Caki2 (cell line): ENCODE results near the gene SDC4. TPM values are rescaled to one million over a fixed set of nuclear protein-coding genes. Genes with fewer than 3 reads are reported as not detected.
A peak's percentile ranks its signal among the peaks of the same experiment; 100 is the strongest.

ENCODE experiments used
- DNase-seq: peaks from one replicate; pipeline ENCODE4 v3.0.0-alpha.2; 2015; ENCODE audit warnings: low read depth
- in situ Hi-C: cut with HindIII; loops from 2 replicates; pipeline ENCODE4 v1.10.0; 2016; ENCODE audit warnings: low sequenced_read_pairs, low pct_unique_long_range_greater_than_20kb, mixed read lengths
- total RNA-seq: library from RNA; depleted of rRNA; stranded (reverse); fragments of >200 nt; shearing (Covaris generic); gene quantifications from 2 replicates; pipeline ENCODE4 v1.2.3, GENCODE V29; 2014; ENCODE audit warnings: low replicate concordance

The SDC4 gene
- total RNA-seq, 1 experiment from 2014 or later = 111 TPM

DNA sequence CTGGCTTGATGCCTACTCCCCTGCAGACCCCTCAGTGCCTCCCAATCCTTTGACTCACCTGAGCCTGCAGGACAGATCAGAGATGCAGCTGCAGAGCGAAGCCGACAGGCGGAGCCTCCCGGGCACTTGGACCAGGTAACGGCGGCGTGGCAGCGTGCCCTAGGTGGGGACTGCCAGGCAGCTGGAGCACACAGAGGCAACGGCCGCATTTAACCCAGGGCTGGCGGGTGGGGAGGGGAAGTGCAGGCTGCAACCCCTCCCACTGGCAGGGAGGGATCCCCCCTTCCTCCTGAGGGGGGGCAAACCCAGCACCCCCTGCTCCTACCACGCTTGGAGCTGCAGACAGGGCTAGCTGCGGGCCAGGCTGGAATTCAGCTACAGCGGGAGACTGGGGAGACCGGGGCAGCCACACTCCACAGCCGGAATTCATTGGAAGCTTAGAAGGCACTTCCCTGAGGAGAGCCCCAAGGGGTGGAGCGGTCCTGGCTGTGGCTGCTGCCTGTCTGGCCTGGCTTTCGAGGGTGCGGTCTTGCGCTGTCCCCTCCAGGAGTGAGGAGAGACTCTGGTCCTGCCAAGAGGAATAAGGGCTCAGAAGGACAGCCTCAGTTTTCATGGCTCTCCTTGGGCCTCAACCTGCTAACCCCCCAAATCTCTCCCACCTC, 40.0 kb downstream of the SDC4 start, which contains the start of gene MATN4:
Gene MATN4 (minus strand): TSS at position 183 of the 662 bp plus-strand sequence. CDS start 2,717 bp downstream, outside the sequence.
- no peak for DNase-seq
- in situ Hi-C loops = no loop called here

DNA sequence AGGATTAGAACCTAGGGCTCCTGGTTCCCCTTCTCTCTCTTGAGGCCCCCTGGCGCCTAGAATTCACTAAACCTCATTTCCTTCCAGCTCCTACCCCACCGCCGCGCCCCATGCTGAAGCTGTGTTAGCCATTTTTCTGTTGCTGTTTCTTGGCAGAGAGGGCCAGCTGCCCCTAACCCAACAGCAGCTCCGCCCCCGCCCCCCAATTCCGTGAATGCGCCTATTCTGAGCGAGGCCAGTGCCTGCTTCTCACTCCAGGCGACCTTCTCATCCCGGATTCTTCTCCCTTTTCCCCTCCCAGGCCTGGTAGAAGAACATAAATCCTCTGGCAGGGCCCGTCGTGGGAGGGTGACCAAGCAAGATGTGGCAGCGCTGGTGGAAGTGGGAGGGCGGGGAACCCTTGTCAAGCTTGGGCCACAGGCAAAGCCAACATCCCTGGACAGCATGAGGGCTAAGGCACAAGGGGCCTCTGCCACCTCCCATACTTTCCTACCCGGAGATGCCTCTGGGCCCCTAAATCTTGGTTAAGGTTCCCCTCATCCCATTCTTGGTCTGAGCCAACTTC, 41.1 kb downstream of the SDC4 start:
- in situ Hi-C loops = no loop called here

DNA sequence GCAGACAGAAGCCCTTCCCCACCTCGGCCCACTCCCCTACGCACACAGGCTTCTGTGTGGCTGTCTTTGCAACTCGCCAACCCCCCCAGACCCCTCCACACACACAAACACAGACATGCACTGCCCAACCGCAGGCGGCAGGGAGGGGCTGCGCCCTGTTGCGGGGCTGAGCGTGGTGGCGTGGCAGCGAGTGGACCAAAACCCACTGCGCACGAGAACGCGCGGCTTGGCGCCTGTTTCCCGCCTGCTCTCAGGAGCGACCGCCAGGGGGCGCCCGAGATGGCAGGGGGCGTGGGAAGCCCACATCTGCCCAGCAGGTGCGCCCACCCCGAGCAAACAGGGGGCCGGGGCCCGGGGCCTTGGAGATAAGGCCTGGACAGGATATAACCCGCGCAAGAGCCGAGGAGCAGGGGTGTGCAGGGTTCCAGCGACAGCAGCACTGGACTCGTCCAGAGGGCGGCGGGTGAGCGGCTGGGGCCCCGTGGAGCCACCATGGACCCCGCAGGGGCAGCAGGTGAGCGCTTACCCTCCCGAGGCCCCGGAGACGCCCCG, 41.7 kb downstream of the SDC4 start, which contains the start of gene RBPJL:
Gene RBPJL (plus strand): TSS at position 410 of the 552 bp plus-strand sequence. CDS start 83 bp downstream, at position 493.
- no peak for DNase-seq
- in situ Hi-C loops = no loop called here

More for the DNA sequence above, 41.1 kb downstream of the SDC4 start:
- no peak for DNase-seq

DNA sequence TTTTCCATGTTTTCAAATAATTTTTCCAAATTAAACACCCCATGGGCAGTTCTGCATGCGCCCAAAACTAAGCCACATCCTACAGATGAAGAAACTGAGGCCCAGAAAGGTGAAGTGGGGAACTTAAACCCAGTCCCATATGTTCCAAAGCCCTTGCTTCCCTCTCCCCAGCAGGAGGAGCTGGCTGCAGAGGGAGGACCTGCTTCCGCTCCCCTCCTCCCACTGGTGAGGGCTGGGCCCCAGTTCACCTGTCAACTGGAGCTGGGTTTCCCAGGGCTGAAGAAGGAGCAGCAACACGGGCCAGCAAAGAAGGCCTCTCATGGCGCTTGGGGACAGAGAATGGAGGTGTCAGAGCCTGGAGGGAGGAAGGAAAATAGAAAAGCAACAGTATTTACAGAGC, 43.0 kb downstream of the SDC4 start:
- in situ Hi-C loops = no loop called here

DNA sequence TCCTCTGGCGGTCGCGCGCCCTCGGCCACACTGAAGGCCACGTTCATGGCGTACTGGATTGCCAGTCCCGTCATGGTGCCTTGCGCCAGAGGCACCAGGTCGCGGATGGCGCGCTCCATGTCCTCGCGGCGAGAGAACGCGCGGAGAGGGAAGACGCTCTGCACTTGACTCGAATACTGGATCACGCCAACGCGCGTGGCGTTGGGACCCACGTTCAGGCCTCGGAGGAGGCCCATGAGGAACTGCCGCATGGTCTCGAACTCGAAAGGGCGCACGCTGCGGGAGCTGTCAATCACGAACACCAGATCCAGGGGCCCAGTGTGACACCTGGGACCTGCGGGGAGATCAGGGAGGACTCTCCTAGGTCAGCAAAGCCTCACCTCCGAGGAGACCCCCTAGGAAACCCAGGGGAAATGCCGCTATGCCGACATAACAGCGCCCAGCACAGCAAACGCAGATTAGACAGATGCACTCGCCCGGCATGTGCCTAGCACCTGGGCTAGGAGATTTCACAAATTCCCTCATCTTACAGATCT, 43.7 kb downstream of the SDC4 start:
- DNase-seq = no peak
- in situ Hi-C loops = no loop called here

More for the DNA sequence above, 43.0 kb downstream of the SDC4 start:
- DNase-seq = no peak

DNA sequence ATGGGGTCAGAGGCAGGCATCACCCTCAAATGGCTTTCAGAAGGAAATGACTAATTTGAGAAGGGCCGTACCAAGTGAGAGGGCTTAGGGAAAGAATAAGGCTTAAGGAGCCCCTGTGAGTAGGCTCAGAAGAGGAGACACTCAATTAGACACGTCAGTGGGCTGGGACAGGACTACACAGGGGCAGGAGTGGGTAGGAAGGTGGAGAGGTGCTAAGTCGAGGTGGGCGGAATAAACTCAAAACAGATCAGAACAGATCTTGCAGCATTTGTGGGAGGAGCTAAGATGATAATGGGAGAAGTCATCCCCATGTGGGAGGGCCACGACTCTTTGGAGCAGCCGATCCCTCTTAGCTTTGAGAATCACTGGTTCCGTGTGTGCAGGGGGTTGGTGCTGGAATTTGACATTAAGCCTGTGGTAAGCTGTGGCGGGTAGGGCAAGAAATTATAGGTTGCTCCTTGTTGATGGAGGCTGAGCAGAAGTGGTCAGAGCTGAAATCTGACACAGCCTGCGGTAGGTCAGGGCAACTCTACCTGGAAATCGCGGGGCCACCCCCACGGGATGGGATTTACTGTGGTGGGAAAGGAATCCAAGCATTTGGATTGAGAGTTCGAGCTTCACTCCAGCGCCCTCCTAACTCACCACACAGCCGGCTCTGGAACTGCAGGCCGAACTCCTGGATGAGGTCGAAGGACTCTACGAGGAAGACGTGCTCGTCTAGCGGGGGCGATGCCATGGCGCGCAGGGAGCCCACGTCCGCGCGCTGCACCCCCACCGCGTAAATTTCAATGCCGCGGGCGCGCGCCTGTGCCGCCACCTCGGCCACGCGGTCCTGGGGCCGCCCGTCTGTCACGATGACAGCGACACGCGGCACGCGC, 44.4 kb downstream of the SDC4 start:
- DNase-seq = no peak
- in situ Hi-C loops = no loop called here

DNA sequence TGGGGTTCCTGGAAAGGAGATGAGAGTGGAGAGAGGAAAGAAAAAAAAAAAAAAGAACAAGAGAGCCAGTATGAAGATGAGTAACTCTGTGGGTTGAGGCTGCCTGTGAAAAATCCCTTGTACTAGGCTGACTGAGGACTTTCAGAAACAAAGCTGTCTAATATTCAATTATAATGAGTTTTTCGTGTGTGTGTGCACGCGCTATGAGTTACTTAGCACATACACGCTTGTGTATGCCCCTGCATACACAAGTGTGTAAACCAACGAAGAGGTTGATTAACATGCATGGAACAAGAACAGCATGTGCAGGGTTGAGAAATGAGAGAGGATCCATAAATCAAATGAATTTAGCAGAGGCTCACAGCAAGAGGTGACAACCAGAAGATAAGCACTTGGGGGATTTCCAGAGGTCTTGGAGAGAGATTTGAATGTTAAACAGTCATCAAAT, 46.4 kb downstream of the SDC4 start:
- in situ Hi-C loops = no loop called here
- no peak for DNase-seq

DNA sequence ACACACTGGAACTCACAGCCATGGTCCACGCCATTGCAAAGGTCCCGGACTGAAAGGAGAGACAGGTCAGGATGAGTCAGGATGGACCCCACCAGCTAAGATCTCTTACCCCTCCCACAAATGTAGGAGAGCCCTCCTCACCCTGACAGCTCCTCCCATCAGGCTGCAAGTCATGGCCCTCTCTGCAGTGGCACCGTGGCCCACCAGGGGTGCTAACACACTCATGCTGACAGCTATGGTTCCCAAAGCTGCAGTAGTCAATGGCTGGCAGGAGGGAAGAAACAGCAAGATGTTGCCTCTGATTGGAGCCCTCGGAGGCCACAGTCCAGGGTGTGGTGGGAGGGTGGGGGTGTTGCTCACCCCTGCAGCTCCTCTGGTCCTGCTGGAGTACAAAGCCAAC, 47.3 kb downstream of the SDC4 start:
- peak; percentile 70 for DNase-seq
- in situ Hi-C loops = no loop called here

DNA sequence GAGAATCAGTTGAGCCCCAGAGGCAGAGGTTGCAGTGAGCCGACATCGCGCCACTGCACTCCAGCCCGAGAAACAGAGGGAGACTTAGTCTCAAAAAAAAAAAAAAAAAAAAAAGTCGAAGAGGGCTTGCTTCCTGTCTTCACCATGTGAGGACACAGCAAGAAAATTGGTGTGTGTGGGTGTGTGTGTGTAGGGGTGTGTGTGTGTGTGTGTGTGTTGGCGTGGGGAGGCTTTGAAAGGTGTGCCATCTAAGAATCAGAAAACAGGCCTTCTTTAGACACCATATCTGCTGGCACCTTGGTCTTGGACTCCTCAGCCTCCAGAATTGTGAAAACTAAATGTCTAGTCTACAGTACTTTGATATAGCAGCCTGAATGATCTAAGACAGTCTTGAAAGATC, 48.4 kb downstream of the SDC4 start:
- in situ Hi-C loops = loop anchor here (25.0 kb wide), 1 partner anchor 187 kb away; the partner anchor contains the start of genes KCNS1, WFDC12 and WFDC5
- DNase-seq = no peak

DNA sequence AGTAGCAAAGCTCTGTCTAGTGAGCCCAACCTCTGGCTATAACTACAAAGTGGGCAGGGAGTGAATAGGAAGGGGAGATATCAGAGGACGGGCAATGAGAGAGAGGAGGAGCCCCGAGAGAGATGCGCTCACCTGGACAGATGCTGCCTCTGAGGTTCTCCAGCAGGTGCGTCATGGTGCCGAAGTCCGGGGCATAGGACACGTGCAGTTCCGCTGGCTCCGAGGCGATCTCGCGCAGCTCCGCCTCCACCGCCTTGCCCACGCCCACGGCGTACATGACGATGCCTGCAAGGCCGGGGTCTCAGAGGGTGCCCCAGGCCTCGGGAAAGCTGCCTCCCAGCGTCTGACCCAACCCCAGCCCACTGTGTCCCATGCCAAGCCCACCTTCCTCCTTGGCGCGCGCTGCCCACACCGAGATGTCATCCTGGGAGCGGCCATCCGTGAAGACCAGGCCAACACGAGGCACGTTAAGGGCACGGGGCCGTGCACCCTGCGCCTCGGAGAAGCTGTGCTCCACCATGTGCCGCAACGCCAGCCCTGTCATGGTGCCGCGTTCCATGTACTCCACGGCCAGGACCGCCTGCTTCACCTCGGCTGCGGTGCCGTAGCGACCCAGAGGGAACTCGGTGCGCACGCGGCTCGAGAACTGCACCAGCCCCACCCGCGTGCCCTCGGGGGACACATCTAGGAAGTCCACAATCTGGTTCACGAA, 50.3 kb downstream of the SDC4 start:
- in situ Hi-C loops = loop anchor here (25.0 kb wide), 1 partner anchor 186 kb away; the partner anchor contains the start of genes KCNS1, WFDC12 and WFDC5
- DNase-seq = no peak

DNA sequence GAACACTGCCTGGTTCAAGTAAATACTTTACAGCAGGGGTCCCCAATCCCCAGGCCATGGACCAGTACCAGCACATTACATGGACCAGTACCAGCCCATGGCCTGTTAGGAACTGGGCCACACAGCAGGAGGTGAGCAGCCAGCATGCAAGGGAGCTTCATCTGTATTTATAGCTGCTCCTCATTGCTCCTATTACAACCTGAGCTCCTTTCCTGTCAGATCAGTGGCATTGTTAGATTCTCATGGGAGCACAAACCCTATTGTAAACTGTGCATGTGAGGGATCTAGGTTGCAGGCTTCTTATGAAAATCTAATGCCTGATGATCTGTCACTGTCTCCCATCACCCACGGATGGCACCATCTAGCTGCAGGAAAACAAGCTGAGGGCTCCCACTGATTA, 53.6 kb downstream of the SDC4 start:
- in situ Hi-C loops = loop anchor here (25.0 kb wide), 1 partner anchor 182 kb away; the partner anchor contains the start of genes KCNS1, WFDC12 and WFDC5

DNA sequence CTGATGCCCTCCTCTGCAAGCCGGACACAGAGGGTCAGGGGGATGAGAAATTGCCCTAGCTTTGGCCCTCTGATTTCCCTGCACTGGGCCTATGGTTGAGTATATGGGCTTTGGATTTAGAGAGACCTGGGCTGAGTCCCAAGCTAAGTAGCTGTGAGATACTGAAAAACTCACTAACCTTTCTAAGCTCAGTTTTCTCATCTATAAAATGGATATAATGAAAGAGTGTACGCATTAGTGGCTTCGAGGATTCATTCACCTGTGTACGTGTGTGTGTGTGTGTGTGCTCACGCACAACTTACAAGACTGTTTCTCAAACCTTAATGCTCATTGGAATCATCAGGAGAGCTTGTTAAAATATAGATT, 54.2 kb downstream of the SDC4 start:
- in situ Hi-C loops = loop anchor here (25.0 kb wide), 1 partner anchor 182 kb away; the partner anchor contains the start of genes KCNS1, WFDC12 and WFDC5
- DNase-seq = no peak

More for the DNA sequence above, 53.6 kb downstream of the SDC4 start:
- no peak for DNase-seq

DNA sequence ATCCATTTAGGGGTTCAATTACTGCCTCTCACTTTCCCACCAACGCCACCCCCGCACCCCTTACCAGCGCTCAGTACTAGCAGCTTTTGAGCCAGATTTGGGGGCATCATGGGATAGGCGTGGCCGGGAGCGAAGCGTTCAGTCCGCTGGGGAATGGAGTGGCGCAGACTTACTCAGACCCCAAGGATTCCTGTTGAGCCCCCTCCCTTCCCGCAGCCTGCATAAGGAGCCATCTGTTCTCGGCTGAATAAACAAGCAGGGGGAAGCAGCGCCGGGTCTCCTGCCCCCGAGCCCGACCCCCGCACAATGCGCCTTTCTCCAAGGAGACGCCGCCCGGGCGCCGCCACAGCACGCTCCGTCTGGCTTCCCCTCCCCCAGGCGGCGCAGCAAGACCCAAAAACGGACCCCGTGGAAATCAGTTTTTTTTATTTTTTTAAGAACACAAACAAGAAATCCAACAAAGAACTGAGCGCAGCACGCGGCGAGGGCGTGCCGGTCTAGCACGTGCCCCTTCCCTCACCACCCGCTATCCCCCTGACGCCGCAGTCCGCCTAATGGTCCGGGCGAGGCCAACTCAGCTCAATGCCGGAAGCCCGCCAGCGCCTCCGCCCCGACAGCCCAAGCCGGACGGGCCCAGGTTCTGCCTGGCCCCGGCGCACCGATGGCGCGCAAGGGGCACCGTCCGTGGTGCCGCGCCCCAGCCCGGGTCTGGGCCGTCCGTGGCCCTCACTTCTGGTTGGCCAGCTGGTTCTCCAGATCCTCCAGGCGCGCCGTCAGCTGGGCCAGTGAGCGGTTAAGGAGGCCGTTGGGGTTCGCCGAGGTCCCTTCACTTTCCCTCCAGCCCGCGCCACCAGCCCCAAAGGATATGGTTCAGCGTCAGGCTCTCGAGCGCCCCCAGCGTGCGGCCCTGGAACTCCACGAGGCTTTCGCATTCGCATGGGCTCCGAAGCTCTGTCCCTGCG, 54.9 kb downstream of the SDC4 start:
- in situ Hi-C loops = loop anchor here (25.0 kb wide), 1 partner anchor 181 kb away; the partner anchor contains the start of genes KCNS1, WFDC12 and WFDC5

DNA sequence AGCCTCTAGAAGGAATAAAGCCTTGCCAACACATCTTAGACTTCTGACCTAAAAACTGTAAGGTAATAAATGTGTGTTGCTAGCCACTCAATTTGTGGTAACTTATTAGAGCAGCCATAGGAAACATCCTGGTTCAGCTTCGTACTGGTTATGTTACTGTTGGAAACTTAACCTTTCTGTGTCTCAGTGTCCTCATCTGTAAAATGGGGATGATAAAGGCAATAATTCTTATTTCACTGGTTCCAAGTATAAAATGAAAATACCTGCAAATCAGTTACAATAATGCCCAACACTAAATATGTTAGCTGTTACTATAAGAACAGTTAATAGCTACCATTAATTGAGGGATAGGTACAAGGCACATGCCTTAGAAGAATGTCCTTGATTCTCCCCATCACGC, 55.9 kb downstream of the SDC4 start:
- in situ Hi-C loops = loop anchor here (25.0 kb wide), 1 partner anchor 180 kb away; the partner anchor contains the start of genes KCNS1, WFDC12 and WFDC5

More for the DNA sequence above, 54.9 kb downstream of the SDC4 start:
- peak; percentile 88 for DNase-seq

DNA sequence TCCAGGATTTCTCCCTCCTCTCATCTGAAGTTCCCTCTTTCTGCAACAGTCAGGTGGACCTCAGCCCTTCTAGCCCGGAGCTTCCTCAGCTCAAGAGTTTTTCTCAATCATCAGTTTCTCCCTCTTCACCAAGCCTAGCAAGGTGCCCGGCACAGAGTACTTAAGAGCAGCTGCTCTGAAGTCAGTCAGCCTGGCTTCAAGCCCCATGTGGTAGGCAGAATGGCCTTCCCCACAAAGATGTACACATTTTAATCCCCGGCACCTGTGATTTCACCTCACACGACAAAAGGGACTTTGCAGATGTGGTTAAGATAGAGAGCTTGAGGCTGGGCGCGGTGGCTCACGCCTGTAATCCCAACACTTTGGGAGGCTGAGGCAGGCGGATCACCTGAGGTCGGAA, 56.7 kb downstream of the SDC4 start:
- no peak for DNase-seq
- in situ Hi-C loops = loop anchor here (25.0 kb wide), 1 partner anchor 179 kb away; the partner anchor contains the start of genes KCNS1, WFDC12 and WFDC5

More for the DNA sequence above, 55.9 kb downstream of the SDC4 start:
- no peak for DNase-seq
